Activated naive CD4-positive, alpha-beta T cell treated with anti-CD3 and anti-CD28 coated beads for 36 hours (primary cell): Measurements from ENCODE around the gene ARL8A. TPM values are rescaled to one million over a fixed set of nuclear protein-coding genes. Genes with fewer than 3 reads are reported as not detected.
"Not testable (repeated sequence)": the region's sequence is repeated elsewhere in the genome, so short reads cannot be mapped to it uniquely, and the experiment has no call there.

Experiments used
- CTCF ChIA-PET: fragments of 350-600 bp; sonication (Branson Sonifier 250); formaldehyde crosslinking; loops from one replicate; lab custom pipeline; 2021; ENCODE audit warnings: antibody characterized with exemption; lab: Charles Lee
- DNase-seq: peaks from one replicate; pipeline ENCODE4 v3.0.0-alpha.2; 2020
- H3K27ac Mint-ChIP-seq: one replicate; pipeline ENCODE4 v1.8.0; 2021; ENCODE audit warnings: mild to moderate bottlenecking, mixed read lengths
- H3K27me3 Mint-ChIP-seq: one replicate; pipeline ENCODE4 v1.8.0; 2021; ENCODE audit warnings: low read depth, mixed read lengths
- H3K36me3 Mint-ChIP-seq: one replicate; pipeline ENCODE4 v1.8.0; 2021; ENCODE audit warnings: low read depth, mixed read lengths
- H3K4me1 Mint-ChIP-seq: one replicate; pipeline ENCODE4 v1.8.0; 2021; ENCODE audit warnings: low read depth, mixed read lengths
- H3K4me3 Mint-ChIP-seq: one replicate; pipeline ENCODE4 v1.8.0; 2021; ENCODE audit warnings: mild to moderate bottlenecking, moderate library complexity, mixed read lengths
- H3K9me3 Mint-ChIP-seq: one replicate; pipeline ENCODE4 v1.8.0; 2021; ENCODE audit warnings: mixed read lengths
- intact Hi-C: fragments of 100-400 bp; cut with micrococcal nuclease; formaldehyde crosslinking; loops from one replicate; pipeline ENCODE4 v1.15.1; 2023
- total RNA-seq, 2 experiments: library from RNA; stranded (reverse); gene quantifications; one replicate each; pipeline ENCODE4 v1.2.3, GENCODE V29; 2021

The ARL8A gene
- total RNA-seq, 2 experiments from 2014 or later = 28.1 to 30.6 TPM

DNA sequence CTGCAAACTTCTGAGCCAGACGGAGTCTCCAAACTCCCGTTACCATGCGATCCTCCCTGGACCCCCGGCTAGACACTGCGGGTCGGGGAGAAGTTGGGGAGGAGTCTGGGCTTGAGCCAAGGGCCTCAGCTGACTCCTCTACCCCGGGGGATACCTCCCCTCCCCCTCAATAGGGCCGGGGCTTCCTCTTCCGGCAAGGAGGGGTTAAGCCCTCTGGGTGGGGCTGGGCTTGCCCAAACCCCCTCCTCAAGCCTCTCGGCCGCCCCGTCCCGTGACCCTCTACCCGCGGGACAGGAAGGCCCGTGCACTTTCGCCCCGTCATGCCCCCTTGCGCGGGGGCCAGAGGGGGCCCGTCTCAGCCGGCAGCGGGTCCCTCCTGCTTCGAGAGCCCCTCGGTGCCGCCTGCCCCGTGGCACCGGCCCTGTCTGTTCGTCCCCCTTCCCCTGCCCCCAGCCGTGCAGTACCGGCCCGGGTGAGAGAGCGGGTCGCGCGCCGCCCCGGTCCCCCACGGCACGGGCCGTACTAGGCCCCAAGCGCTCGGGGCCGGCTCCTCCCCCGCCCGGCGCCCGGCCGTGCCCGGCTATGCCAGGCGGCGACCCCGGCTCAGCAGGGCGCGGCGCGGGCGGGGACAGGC, 652 bp downstream of the ARL8A start:
- intact Hi-C loops = loop anchor here (1.0 kb wide), 1 partner anchor 16 kb away; the partner anchor contains the start of gene PTPN7
- H3K27me3 Mint-ChIP-seq = no peaks in the 10 kb centered on the region
- peaks cover 23% of the 10 kb centered on the region for H3K4me1 Mint-ChIP-seq
- CTCF ChIA-PET = interaction anchor here (0.6 to 3.0 kb wide), 8 partner anchors 9 to 204 kb away, joined by 3 to 15 read pairs (median 6); partner anchors contain the start of gene PTPN7
- DNase-seq = peak; percentile 37
- H3K27ac Mint-ChIP-seq = peak overlapping the region; percentile 88
- peaks cover 14% of the 10 kb centered on the region for H3K36me3 Mint-ChIP-seq
- no peaks in the 10 kb centered on the region for H3K9me3 Mint-ChIP-seq
- peak overlapping the region; percentile 91 for H3K4me3 Mint-ChIP-seq

DNA sequence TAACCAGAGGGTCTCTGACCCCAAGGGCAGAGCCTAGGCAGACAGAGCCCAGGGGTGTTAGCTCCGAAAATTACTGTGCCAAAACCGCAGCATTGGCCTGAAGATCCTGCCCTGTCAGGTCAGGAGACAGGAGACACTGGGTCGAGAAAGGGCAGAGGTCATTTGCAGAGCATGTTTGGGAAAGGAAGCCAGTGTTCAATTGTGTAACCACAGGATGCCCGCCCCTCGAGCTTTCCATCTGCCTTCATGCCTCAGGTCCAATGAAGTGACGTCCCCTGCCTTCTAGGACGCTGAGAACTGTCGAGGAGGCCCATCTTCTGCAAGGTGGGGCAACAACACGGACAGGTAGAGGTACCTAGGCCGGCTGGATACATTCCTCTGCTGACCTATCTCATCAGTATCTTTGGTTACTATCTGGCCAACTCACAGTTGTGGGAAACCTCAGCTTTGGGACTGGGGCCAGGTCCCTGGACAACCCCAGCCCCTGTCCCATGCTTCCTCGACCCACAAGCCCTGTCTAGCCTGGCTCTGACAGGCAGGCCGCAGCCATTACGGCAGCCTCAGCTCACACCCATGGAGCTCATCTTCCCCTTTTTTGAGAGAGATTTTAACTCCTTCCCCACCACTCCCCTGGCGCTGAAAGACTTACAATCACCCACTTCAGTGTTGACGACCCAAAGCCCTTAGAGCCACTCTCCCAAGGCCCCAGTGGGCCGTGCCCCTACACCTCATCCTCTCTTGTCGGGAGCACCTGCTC, 1.3 kb downstream of the ARL8A start:
- H3K27me3 Mint-ChIP-seq = no peaks in the 10 kb centered on the region
- intact Hi-C loops = loop anchor here (1.0 kb wide), 1 partner anchor 17 kb away; the partner anchor contains the start of gene PTPN7

DNA sequence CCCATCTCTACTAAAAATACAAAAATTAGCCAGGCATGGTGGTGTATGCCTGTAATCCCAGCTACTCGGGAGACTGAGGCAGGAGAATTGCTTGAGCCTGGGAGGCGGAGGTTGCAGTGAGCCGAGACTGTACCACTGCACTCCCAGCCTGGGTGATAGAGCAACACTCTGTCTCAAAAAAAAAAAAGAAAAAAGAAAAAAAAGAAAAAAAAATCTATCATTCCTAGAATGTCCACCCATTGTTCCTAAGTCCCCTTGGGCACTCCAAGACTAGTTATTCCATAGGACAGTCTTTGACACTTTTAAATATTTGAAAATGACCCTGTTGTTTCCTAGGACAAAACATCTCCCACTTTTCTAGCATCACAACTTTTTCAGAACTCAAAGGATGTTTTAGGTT, 3.1 kb downstream of the ARL8A start:
- H3K4me1 Mint-ChIP-seq = peaks cover 23% of the 10 kb centered on the region
- H3K27ac Mint-ChIP-seq, H3K27me3 Mint-ChIP-seq, intact Hi-C loops, H3K36me3 Mint-ChIP-seq, H3K4me3 Mint-ChIP-seq, H3K9me3 Mint-ChIP-seq, DNase-seq, CTCF ChIA-PET: not testable (repeated sequence)

More for the DNA sequence above, 1.3 kb downstream of the ARL8A start:
- Mint-ChIP-seq H3K4me3 (peak overlapping the region; percentile 91), H3K4me1 (peaks cover 23% of the 10 kb centered on the region), H3K9me3 (no peaks in the 10 kb centered on the region), H3K36me3 (peaks cover 11% of the 10 kb centered on the region), H3K27ac (peak overlapping the region; percentile 88)
- CTCF ChIA-PET = interaction anchor here (0.6 to 3.0 kb wide), 8 partner anchors 8 to 203 kb away, joined by 3 to 15 read pairs (median 6); partner anchors contain the start of gene PTPN7
- peak; percentile 49 for DNase-seq

DNA sequence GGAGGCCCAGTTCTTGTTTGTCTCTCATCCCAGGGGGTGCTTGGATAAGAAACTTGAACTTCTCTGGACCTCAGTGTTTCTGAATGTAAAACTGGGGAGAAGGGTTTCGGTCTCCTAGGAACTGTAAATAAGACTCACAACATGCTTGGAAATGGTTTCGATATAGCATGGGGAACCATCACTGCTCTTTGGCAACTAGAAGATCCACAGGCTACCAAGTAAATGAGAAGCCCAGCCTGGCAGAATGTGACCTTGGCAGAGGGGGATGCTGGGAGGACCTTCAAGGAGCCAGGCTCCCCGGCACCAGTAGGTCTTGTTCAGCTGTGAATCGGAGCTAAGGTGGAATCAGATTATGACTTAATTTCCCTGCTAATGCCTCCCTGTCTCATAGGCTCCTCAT, 3.7 kb downstream of the ARL8A start:
- H3K36me3 Mint-ChIP-seq = peaks cover 4% of the 10 kb centered on the region
- intact Hi-C loops = no loop called here
- no peaks in the 10 kb centered on the region for H3K27me3 Mint-ChIP-seq
- CTCF ChIA-PET = interaction anchor here (0.7 to 1.8 kb wide), 2 partner anchors 10 to 141 kb away, joined by 3 to 5 read pairs; no protein-coding TSS in a partner anchor
- peaks cover 23% of the 10 kb centered on the region for H3K4me1 Mint-ChIP-seq
- no peaks in the 10 kb centered on the region for H3K9me3 Mint-ChIP-seq
- H3K27ac Mint-ChIP-seq = no peak overlapping the region
- no peak overlapping the region for H3K4me3 Mint-ChIP-seq
- DNase-seq = no peak

DNA sequence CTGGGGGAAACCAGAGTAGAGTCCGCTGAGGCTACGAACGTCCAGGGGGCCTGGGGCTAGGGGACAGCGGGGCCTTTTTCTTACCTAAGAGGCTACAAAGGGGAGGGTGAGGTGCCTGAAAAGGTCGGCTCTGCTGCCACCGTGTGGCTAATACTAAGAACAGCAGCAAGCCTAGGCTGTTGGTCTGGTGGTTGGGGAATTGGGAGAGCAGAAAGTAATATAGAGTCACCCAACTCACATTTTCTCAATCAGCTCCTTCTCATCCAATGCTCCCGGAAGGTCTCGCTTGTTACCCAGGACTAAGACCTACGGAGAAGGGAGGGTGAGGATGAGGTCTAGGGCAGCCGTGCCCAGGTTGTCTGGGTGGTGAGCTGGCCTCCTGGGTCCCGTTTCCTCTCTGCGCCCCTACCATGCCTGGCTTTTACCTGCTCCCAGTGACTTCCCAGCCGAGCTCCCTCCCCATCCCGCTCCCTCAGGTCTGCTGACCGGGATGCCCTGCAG, 9.3 kb downstream of the ARL8A start:
- H3K4me3 Mint-ChIP-seq = no peak overlapping the region
- DNase-seq = peak; percentile 61
- no peak overlapping the region for H3K27ac Mint-ChIP-seq
- intact Hi-C loops = loop anchor here (1.0 to 2.0 kb wide), 3 partner anchors 126 to 239 kb away; no protein-coding TSS in a partner anchor
- H3K27me3 Mint-ChIP-seq = no peaks in the 10 kb centered on the region
- H3K36me3 Mint-ChIP-seq = peaks cover 7% of the 10 kb centered on the region
- no peaks in the 10 kb centered on the region for H3K4me1 Mint-ChIP-seq
- no peaks in the 10 kb centered on the region for H3K9me3 Mint-ChIP-seq
- CTCF ChIA-PET = interaction anchor here (0.5 to 4.9 kb wide), 35 partner anchors 8 to 746 kb away, joined by 3 to 33 read pairs (median 4); partner anchors contain the start of genes ARL8A, ELF3, GPR37L1 and PTPN7

DNA sequence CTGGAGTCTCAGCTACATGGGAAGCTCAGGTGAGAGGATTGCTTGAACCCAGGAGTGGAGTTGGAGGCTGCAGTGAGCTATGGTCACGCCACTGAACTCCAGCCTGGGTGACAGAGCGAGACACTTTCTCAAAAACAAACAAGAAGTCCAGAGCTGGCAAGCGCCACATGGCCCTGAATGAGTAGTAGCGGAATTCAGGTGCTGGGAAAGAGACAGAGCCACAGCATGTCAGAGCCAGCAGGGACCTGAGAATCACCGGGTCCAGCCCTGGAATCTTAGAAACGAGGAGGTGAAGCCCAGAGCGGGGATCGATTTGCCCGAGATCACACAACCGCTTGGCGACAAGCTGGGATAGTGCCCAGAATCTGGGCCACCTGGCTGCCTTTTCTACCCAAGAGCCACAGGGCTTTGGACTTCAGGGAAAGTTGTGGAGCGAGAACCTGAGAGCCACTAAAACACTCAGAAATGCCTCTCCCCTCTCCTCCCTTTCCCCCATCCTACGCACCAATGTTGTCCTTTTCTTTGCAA, 9.8 kb downstream of the ARL8A start:
- no peak overlapping the region for H3K4me3 Mint-ChIP-seq
- H3K27ac Mint-ChIP-seq = no peak overlapping the region
- CTCF ChIA-PET = interaction anchor here (0.7 to 4.9 kb wide), 25 partner anchors 9 to 745 kb away, joined by 3 to 33 read pairs (median 5); partner anchors contain the start of genes ARL8A, ELF3, GPR37L1 and PTPN7
- H3K27me3 Mint-ChIP-seq = no peaks in the 10 kb centered on the region
- intact Hi-C loops = loop anchor here (1.0 to 2.0 kb wide), 3 partner anchors 125 to 238 kb away; no protein-coding TSS in a partner anchor
- DNase-seq = no peak
- no peaks in the 10 kb centered on the region for H3K9me3 Mint-ChIP-seq
- H3K4me1 Mint-ChIP-seq = no peaks in the 10 kb centered on the region
- H3K36me3 Mint-ChIP-seq = peaks cover 7% of the 10 kb centered on the region

DNA sequence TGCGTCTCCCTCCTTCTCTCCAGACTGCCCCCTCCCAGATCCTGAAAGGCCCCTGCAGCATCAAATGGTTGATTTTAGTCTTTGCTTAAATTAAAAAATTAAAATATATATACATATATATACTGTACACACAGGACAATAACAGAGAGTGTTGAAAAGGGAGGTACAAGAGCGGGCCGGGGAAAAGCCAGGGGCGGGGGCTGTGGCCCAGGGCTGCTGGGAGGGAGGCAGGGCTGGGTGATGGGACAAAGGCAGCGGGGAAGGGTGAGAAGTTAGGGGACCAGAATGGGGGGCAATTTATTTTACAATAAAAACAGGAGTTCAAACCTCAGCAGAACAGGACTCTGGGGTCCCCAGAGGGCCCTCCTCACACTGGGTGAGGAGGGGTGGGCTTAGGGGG, 10.5 kb downstream of the ARL8A start:
- Mint-ChIP-seq H3K27me3 (no peaks in the 10 kb centered on the region), H3K9me3 (no peaks in the 10 kb centered on the region), H3K36me3 (peaks cover 7% of the 10 kb centered on the region), H3K4me1 (no peaks in the 10 kb centered on the region), H3K4me3 (no peak overlapping the region), H3K27ac (no peak overlapping the region)
- CTCF ChIA-PET = interaction anchor here (0.9 to 4.9 kb wide), 11 partner anchors 9 to 238 kb away, joined by 3 to 33 read pairs (median 5); partner anchors contain the start of genes ARL8A and PTPN7
- intact Hi-C loops = loop anchor here (2.0 kb wide), 1 partner anchor 135 kb away; no protein-coding TSS in a partner anchor
- no peak for DNase-seq

DNA sequence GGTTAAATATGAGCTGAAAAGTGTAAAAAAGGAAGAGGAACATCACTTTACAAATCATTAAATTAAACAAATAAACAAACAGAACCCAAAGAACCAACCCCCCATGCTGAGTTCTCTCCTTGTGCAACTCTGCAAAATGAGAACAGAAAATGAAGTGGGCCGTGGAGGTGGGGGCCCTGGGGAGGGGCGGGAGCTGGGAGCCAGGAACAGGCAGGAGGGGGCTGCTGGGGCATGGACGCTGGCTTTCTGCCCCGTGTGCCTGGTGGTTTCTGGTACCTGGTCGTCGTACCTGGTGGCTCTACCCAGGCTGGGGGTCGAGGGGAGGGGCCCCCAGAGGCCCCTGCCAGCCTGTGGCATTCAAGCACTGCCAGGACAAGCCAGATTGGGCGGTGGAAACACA, 11.0 kb downstream of the ARL8A start:
- CTCF ChIA-PET = interaction anchor here (1.0 to 4.9 kb wide), 3 partner anchors 22 to 238 kb away, joined by 3 to 33 read pairs (median 5); no protein-coding TSS in a partner anchor
- intact Hi-C loops = no loop called here
- no peak for DNase-seq
- H3K36me3 Mint-ChIP-seq = peaks cover 7% of the 10 kb centered on the region
- H3K4me3 Mint-ChIP-seq = no peak overlapping the region
- no peaks in the 10 kb centered on the region for H3K9me3 Mint-ChIP-seq
- no peak overlapping the region for H3K27ac Mint-ChIP-seq
- no peaks in the 10 kb centered on the region for H3K27me3 Mint-ChIP-seq
- no peaks in the 10 kb centered on the region for H3K4me1 Mint-ChIP-seq

DNA sequence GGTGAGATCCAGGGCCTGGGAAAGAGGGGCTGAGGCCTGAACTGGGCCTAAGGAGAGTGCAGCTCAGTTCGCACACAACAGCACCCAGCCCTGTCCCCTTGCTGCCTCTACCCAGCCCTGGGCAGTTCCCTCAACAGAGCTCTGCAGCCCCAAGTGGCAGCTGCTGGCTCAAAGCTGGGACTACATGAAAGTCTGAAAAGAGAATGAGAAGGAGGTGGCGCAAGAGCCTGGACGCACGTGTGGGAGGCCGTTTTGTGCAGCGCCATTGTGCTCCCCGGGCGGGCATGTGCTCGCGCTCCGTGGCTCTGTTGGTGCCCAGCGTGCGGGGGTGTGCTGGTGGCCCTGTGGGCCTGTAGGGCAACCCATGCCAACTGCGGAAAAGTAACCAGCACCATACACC, 11.5 kb downstream of the ARL8A start:
- H3K27ac Mint-ChIP-seq = no peak overlapping the region
- DNase-seq = no peak
- CTCF ChIA-PET = interaction anchor here (0.9 to 4.9 kb wide), 4 partner anchors 22 to 237 kb away, joined by 3 to 33 read pairs (median 4); no protein-coding TSS in a partner anchor
- peaks cover 7% of the 10 kb centered on the region for H3K36me3 Mint-ChIP-seq
- intact Hi-C loops = no loop called here
- no peaks in the 10 kb centered on the region for H3K4me1 Mint-ChIP-seq
- no peaks in the 10 kb centered on the region for H3K27me3 Mint-ChIP-seq
- H3K9me3 Mint-ChIP-seq = no peaks in the 10 kb centered on the region
- no peak overlapping the region for H3K4me3 Mint-ChIP-seq

DNA sequence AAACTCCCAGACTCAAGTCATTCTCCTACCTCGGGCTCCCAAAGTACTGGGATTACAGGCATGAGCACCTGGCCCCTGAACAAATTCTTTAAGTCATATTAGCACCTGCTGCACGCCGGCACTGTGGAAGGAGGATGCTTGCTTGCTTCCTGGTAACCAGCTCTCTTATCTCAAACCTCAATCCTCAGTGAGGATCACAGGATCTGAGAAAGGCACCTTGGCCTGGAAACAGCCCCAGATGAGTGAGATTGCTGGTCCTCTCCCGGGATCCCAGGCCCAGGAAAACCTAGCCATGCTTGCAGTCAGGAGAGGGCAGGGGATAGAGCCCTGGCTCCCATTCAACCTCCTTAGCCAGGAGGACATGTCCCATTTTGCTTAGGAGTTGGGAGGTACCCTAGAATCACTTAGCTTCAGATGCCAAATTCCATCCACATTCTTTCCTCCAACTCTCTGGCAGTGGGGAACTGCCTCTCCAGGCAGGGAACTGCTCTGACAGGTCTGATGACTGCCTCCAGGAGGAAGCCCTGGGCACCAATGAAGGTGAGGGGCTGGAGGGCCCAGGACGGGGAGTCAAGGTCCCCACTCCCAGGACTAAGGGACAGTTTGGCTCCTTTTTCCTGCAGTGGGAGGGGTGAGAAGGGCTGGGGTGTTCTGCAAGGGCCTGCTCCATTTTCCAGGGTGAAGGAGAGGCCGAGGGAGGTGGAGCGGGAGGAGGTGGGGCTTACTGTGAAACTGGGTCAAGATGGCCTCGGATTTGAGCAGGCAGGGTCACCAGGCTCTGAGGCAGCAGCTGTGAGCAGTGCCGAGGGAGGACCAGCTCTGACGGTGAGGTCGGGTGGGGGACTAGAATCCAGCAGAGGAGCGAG, 12.3 kb downstream of the ARL8A start:
- Mint-ChIP-seq H3K27ac (no peak overlapping the region), H3K4me1 (no peaks in the 10 kb centered on the region), H3K27me3 (no peaks in the 10 kb centered on the region), H3K36me3 (peaks cover 7% of the 10 kb centered on the region), H3K4me3 (no peak overlapping the region), H3K9me3 (no peaks in the 10 kb centered on the region)
- CTCF ChIA-PET = interaction anchor here (0.8 to 4.9 kb wide), 4 partner anchors 103 to 132 kb away, joined by 3 to 33 read pairs (median 4); no protein-coding TSS in a partner anchor
- intact Hi-C loops = no loop called here
- no peak for DNase-seq
